ENCODE measurements around the gene PELI1.

PELI1 gene

DNA sequence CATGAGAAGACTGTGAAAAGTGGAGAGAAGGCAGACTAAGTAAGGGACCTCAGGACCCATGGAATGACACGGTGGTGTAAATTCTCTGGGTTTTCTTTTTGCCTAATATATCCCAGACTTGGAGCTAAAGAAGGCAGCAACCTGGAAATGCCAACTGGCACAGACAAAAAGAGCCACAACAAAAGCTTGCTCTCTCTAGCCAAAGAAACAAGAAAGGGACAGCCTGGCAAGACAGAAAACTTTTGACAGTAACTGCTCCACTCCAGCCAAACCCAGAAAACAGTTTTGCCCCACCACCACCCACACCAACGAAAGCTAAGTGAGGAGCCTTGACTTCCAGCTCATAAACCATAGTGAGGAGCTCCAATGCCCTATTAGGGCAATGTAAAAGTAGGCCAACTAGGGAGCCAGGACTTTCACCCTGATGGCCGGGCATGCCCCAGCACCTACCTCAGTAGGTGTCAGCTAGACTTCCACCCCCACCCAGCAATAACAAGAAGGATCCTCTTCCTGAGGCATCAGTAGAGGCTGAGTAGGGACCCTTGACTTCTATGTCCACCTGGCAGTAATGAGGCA is 35.5 kb downstream of the PELI1 start:
- H3K9me3 ChIP-seq (ENCODE audit: insufficient read depth, low read depth, low read length): no peaks in the 10 kb centered on the region
- H2AFZ ChIP-seq (ENCODE audit: low read length): no peak overlapping the region
- H3K4me2 ChIP-seq (ENCODE audit: low read depth, low read length, poor library complexity, severe bottlenecking): no peak overlapping the region
- H3K36me3 ChIP-seq (ENCODE audit: insufficient read depth, low read length): peaks cover 11% of the 10 kb centered on the region; the same call in 1 of the 2 replicates
- H4K20me1 ChIP-seq (ENCODE audit: insufficient read depth, low read length, poor library complexity, severe bottlenecking): no peaks in the 10 kb centered on the region
- H3K4me1 ChIP-seq (ENCODE audit: insufficient read depth, low read length, poor library complexity, severe bottlenecking): peaks cover 2% of the 10 kb centered on the region
- H3K79me2 ChIP-seq (ENCODE audit: insufficient read depth, low read length): peaks cover 11% of the 10 kb centered on the region; the same call in 1 of the 2 replicates
- no peaks in the 10 kb centered on the region for H3K27me3 ChIP-seq (ENCODE audit: insufficient read depth, low read length, poor library complexity, severe bottlenecking)
- TF ChIP-seq EZH2phosphoT487 (IDR thresholded peaks at IDR 0.05; ENCODE audit: borderline replicate concordance): no peak
- TF ChIP-seq, protein P1, sequence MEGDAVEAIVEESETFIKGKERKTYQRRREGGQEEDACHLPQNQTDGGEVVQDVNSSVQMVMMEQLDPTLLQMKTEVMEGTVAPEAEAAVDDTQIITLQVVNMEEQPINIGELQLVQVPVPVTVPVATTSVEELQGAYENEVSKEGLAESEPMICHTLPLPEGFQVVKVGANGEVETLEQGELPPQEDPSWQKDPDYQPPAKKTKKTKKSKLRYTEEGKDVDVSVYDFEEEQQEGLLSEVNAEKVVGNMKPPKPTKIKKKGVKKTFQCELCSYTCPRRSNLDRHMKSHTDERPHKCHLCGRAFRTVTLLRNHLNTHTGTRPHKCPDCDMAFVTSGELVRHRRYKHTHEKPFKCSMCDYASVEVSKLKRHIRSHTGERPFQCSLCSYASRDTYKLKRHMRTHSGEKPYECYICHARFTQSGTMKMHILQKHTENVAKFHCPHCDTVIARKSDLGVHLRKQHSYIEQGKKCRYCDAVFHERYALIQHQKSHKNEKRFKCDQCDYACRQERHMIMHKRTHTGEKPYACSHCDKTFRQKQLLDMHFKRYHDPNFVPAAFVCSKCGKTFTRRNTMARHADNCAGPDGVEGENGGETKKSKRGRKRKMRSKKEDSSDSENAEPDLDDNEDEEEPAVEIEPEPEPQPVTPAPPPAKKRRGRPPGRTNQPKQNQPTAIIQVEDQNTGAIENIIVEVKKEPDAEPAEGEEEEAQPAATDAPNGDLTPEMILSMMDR (conservative IDR thresholded peaks at IDR 0.05; ENCODE audit: low read length): no peak
- H3F3A ChIP-seq (ENCODE audit: low read depth): no peaks in the 10 kb centered on the region
- no peaks in the 10 kb centered on the region for H3K9me2 ChIP-seq (replicated peaks; ENCODE audit: low read depth, low read length)
- no peak overlapping the region for H3K9ac ChIP-seq (ENCODE audit: low read depth, low read length, poor library complexity, severe bottlenecking)
- H3K4me3 ChIP-seq (ENCODE audit: low read length, poor library complexity, severe bottlenecking): no peak overlapping the region

DNA sequence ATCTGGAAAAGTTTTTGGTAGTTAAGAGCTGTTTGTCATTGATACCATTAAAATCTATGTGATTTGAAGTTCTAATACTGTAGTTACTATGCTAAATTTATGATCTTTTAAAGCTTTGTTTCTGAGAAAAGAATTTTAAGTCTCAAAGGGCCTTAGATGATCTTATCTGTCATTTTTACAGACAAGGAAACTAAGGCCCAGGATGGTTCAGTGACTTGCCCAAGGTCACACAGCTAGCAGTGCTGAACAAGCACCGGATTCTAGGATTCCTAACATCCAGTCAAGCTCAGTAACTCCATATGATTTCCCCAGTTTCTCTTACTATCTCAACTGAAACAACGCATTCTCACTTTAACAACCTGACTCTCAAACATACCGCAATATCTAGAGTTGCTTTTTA is 37.7 kb downstream of the PELI1 start:
- Histone ChIP-seq H2AFZ (ENCODE audit: low read length) (no peak overlapping the region), H3K4me1 (ENCODE audit: insufficient read depth, low read length, poor library complexity, severe bottlenecking) (peaks cover 3% of the 10 kb centered on the region), H3K9me2 (replicated peaks; ENCODE audit: low read depth, low read length) (no peaks in the 10 kb centered on the region), H3K36me3 (ENCODE audit: insufficient read depth, low read length) (peaks cover 11% of the 10 kb centered on the region; the same call in 1 of the 2 replicates), H3F3A (ENCODE audit: low read depth) (no peaks in the 10 kb centered on the region), H3K9ac (ENCODE audit: low read depth, low read length, poor library complexity, severe bottlenecking) (no peak overlapping the region), H3K4me3 (ENCODE audit: low read length, poor library complexity, severe bottlenecking) (no peak overlapping the region), H3K4me2 (ENCODE audit: low read depth, low read length, poor library complexity, severe bottlenecking) (no peak overlapping the region), H4K20me1 (ENCODE audit: insufficient read depth, low read length, poor library complexity, severe bottlenecking) (no peaks in the 10 kb centered on the region), H3K27me3 (ENCODE audit: insufficient read depth, low read length, poor library complexity, severe bottlenecking) (no peaks in the 10 kb centered on the region), H3K79me2 (ENCODE audit: insufficient read depth, low read length) (peaks cover 11% of the 10 kb centered on the region; the same call in 1 of the 2 replicates), H3K9me3 (ENCODE audit: insufficient read depth, low read depth, low read length) (no peaks in the 10 kb centered on the region)
- TF ChIP-seq EZH2phosphoT487 (IDR thresholded peaks at IDR 0.05; ENCODE audit: borderline replicate concordance): no peak
- TF ChIP-seq, protein P1 (conservative IDR thresholded peaks at IDR 0.05; ENCODE audit: low read length): no peak

DNA sequence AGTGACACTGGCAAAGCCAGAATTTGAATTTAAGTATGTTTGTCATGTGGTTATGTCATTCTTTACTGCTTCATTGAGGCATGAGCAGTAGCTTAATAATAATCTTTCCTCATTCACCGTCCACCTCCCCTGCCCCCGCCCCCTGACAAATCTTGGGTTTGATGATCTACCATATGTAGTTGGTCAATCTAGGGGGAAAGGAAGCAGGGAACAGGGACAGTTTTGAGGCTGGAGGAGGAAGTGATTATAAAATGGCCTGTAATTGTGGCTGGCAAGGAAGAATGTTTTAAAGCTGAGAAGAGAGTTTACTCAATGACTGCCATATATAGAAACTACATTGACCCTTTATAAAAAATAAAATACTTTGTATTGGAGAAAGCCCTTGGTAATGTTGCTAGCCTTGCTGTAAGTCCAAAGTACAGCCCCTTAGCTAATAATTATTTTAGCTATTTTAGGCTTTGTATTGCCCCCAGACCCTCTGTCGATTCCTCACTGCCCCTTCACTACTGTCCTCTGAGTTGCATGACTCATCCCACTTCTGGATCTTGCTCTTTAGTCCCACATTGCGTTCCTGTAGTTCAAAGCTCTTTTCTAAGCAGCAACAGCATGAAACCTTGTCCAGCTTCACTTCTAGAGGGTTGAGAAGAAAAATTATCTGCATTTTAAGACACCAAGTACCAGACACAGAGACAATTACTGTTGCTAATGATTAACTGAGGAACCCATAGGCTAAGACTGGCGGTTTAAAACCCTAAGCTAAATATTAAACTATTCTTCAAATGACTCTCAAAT is 38.4 kb downstream of the PELI1 start:
- no peaks in the 10 kb centered on the region for H3K9me2 ChIP-seq (replicated peaks; ENCODE audit: low read depth, low read length)
- H3K4me1 ChIP-seq (ENCODE audit: insufficient read depth, low read length, poor library complexity, severe bottlenecking): peaks cover 9% of the 10 kb centered on the region
- no peak overlapping the region for H2AFZ ChIP-seq (ENCODE audit: low read length)
- no peak overlapping the region for H3K4me2 ChIP-seq (ENCODE audit: low read depth, low read length, poor library complexity, severe bottlenecking)
- no peaks in the 10 kb centered on the region for H3K9me3 ChIP-seq (ENCODE audit: insufficient read depth, low read depth, low read length)
- peaks cover 8% of the 10 kb centered on the region; the same call in 1 of the 2 replicates for H3K79me2 ChIP-seq (ENCODE audit: insufficient read depth, low read length)
- no peak overlapping the region for H3K4me3 ChIP-seq (ENCODE audit: low read length, poor library complexity, severe bottlenecking)
- H4K20me1 ChIP-seq (ENCODE audit: insufficient read depth, low read length, poor library complexity, severe bottlenecking): no peaks in the 10 kb centered on the region
- H3K9ac ChIP-seq (ENCODE audit: low read depth, low read length, poor library complexity, severe bottlenecking): no peak overlapping the region
- H3F3A ChIP-seq (ENCODE audit: low read depth): no peaks in the 10 kb centered on the region
- TF ChIP-seq, protein P1 (conservative IDR thresholded peaks at IDR 0.05; ENCODE audit: low read length): no peak
- no peak for TF ChIP-seq EZH2phosphoT487 (IDR thresholded peaks at IDR 0.05; ENCODE audit: borderline replicate concordance)
- H3K27me3 ChIP-seq (ENCODE audit: insufficient read depth, low read length, poor library complexity, severe bottlenecking): no peaks in the 10 kb centered on the region
- H3K36me3 ChIP-seq (ENCODE audit: insufficient read depth, low read length): peaks cover 11% of the 10 kb centered on the region; the same call in 1 of the 2 replicates
